H1 (cell line): ENCODE data around the gene SNX27.

Experiments used
- CBX5 ChIP-seq: fragments of 300-800, 300-1000 bp; sonication (generic); IDR thresholded peaks from 2 replicates; pipeline ENCODE4 v1.7.1; 2016; ENCODE audit warnings: antibody characterized with exemption, low read length, low read depth
- CEBPB ChIP-seq: IDR thresholded peaks from 2 replicates; pipeline ENCODE4 v1.6.1; 2012; ENCODE audit warnings: low read depth, low read length
- CHD1 ChIP-seq: IDR thresholded peaks from 2 replicates; pipeline ENCODE4 v1.6.1; 2012; ENCODE audit warnings: low read depth, low read length, improper control_type of control experiment
- GABPA ChIP-seq: IDR thresholded peaks from 2 replicates; pipeline ENCODE4 v1.6.1; 2011; ENCODE audit warnings: mild to moderate bottlenecking, low read length, moderate library complexity, borderline replicate concordance; ENCODE audit not compliant: insufficient read depth
- JUN ChIP-seq: IDR thresholded peaks from 2 replicates; pipeline ENCODE4 v1.6.1; 2011; ENCODE audit warnings: low read depth, mild to moderate bottlenecking, improper control_type of control experiment, low read length
- JUND ChIP-seq: IDR thresholded peaks from 2 replicates; pipeline ENCODE4 v1.6.1; 2011; ENCODE audit warnings: mild to moderate bottlenecking, improper control_type of control experiment, low read length
- POLR2A ChIP-seq, 2 experiments: IDR thresholded peaks; 1 replicate in 1 of 2; 2 replicates in 1 of 2; pipeline ENCODE4 v1.6.1; 2011; ENCODE audit warnings: low read depth in 2 of 2, low read length in 2 of 2, mild to moderate bottlenecking in 2 of 2; ENCODE audit errors: control extremely low read depth in 1 of 2
- POLR2AphosphoS5 ChIP-seq: IDR thresholded peaks from 2 replicates; pipeline ENCODE4 v1.6.1; 2011; ENCODE audit warnings: low read depth, low read length
- RAD21 ChIP-seq, 2 experiments: IDR thresholded peaks in 1 of 2; conservative IDR thresholded peaks in 1 of 2; 2 replicates each; pipeline ENCODE4 v1.6.1; 2011; ENCODE audit warnings: low read depth in 2 of 2, low read length in 2 of 2, improper control_type of control experiment in 1 of 2, inconsistent platforms in 1 of 2, mild to moderate bottlenecking in 1 of 2, moderate library complexity in 1 of 2
- SUZ12 ChIP-seq: fragments of 200-600 bp; sonication (generic); IDR thresholded peaks from 2 replicates; pipeline ENCODE4 v1.6.1; 2012; ENCODE audit warnings: mild to moderate bottlenecking, inconsistent platforms, low read length, moderate library complexity, mixed read lengths
- TAF1 ChIP-seq: IDR thresholded peaks from 2 replicates; pipeline ENCODE4 v1.6.1; 2011; ENCODE audit warnings: mild to moderate bottlenecking, low read depth, low read length
- TF ChIP-seq, protein P1 (sequence below), 3 experiments: IDR thresholded peaks; 1 replicate in 2 of 3; 2 replicates in 1 of 3; pipeline versions ENCODE4 v1.5.1 to v1.6.1; 2011; ENCODE audit warnings: low read length in 3 of 3, mild to moderate bottlenecking in 3 of 3, inconsistent platforms in 2 of 3, low read depth in 1 of 3, moderate library complexity in 1 of 3; ENCODE audit not compliant: insufficient read depth in 1 of 3; ENCODE audit errors: control extremely low read depth in 1 of 3
- TF ChIP-seq, protein P2 (sequence below): IDR thresholded peaks from 2 replicates; pipeline ENCODE4 v1.6.1; 2012; ENCODE audit warnings: low read length, inconsistent platforms

DNA sequence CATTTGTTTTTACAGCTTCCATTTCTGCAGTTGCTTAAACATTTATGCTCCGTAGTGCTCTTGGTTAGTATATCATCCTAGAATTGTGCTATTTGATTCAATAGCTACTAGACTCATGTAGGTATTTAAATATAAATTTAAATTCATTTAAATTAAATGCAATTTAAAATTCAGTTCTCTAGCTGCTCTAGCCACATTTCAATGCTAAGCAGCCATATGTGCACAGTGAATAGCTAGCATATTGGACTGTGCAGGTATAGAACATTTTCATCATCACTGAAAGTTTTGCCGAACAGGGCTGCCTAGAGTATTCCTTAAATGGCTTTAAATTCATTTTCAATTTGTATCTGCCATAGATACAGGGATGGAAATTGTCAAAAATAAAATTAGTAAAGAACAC, 72.3 kb downstream of the SNX27 start:
- TF ChIP-seq CHD1: no peak
- no peak for TF ChIP-seq CBX5
- TF ChIP-seq, protein P1, sequence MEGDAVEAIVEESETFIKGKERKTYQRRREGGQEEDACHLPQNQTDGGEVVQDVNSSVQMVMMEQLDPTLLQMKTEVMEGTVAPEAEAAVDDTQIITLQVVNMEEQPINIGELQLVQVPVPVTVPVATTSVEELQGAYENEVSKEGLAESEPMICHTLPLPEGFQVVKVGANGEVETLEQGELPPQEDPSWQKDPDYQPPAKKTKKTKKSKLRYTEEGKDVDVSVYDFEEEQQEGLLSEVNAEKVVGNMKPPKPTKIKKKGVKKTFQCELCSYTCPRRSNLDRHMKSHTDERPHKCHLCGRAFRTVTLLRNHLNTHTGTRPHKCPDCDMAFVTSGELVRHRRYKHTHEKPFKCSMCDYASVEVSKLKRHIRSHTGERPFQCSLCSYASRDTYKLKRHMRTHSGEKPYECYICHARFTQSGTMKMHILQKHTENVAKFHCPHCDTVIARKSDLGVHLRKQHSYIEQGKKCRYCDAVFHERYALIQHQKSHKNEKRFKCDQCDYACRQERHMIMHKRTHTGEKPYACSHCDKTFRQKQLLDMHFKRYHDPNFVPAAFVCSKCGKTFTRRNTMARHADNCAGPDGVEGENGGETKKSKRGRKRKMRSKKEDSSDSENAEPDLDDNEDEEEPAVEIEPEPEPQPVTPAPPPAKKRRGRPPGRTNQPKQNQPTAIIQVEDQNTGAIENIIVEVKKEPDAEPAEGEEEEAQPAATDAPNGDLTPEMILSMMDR (IDR thresholded peaks at IDR 0.05; ENCODE audit: control extremely low read depth in 1 of 3, insufficient read depth in 1 of 3, low read depth in 1 of 3, low read length in 3 of 3): no peak
- TF ChIP-seq JUN: no peak
- TF ChIP-seq POLR2AphosphoS5: no peak
- no peak for TF ChIP-seq JUND
- no peak for TF ChIP-seq POLR2A (IDR thresholded peaks at IDR 0.05; ENCODE audit: control extremely low read depth in 1 of 2, low read depth in 2 of 2, low read length in 2 of 2)
- TF ChIP-seq TAF1: no peak
- no peak for TF ChIP-seq CEBPB
- no peak for TF ChIP-seq GABPA
- TF ChIP-seq, protein P2, sequence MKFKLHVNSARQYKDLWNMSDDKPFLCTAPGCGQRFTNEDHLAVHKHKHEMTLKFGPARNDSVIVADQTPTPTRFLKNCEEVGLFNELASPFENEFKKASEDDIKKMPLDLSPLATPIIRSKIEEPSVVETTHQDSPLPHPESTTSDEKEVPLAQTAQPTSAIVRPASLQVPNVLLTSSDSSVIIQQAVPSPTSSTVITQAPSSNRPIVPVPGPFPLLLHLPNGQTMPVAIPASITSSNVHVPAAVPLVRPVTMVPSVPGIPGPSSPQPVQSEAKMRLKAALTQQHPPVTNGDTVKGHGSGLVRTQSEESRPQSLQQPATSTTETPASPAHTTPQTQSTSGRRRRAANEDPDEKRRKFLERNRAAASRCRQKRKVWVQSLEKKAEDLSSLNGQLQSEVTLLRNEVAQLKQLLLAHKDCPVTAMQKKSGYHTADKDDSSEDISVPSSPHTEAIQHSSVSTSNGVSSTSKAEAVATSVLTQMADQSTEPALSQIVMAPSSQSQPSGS: no peak
- TF ChIP-seq SUZ12: no peak
- no peak for TF ChIP-seq RAD21 (IDR thresholded peaks at IDR 0.05 in 1 of 2, conservative IDR thresholded peaks at IDR 0.05 in 1 of 2; ENCODE audit: low read depth in 2 of 2, low read length in 2 of 2)
